Measurements from ENCODE around the gene IMPACT. TPM values are rescaled to one million over a fixed set of nuclear protein-coding genes. Genes with fewer than 3 reads are reported as not detected.
A peak's percentile ranks its signal among the peaks of the same experiment; 100 is the strongest.

Gene IMPACT
- total RNA-seq, 1 experiment from 2014 or later = 88.3 TPM

DNA sequence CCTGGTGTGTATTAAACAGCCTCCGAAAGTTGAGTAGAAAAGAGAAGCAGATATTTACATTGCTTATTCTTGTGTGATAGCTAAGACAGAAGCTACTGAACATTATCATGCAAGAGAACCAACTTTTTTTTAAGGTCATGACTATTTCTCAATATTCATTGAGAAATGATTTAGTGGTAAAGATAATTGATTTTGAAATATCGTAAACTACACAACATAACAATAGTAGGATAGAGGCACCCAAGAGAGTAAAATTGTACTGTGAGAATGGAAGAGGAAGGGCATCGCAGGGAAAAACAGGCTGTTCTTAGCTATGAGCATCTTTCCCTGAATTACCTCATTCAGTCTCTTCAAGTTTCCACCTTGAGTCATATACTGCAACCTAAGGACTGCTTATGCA, 59.2 kb downstream of the IMPACT start:
- H3K4me3 Mint-ChIP-seq (ENCODE audit: unreplicated experiment) = no peak overlapping the region
- BruUV-seq (replicated peaks) = no TSS peak
- no peaks in the 10 kb centered on the region for H3K36me3 Mint-ChIP-seq (ENCODE audit: insufficient read depth, unreplicated experiment)
- no peaks in the 10 kb centered on the region for H3K27me3 Mint-ChIP-seq (ENCODE audit: insufficient read depth, unreplicated experiment)
- no peak overlapping the region for H3K27ac Mint-ChIP-seq (ENCODE audit: low read depth, unreplicated experiment)
- ChIA-PET POLR2A (interaction anchor here (1.2 kb wide), 1 partner anchor 124 kb away, joined by 3 read pairs; no protein-coding TSS in a partner anchor), CTCF (interaction anchor here (0.5 to 15.4 kb wide), 17 partner anchors 12 to 1368 kb away, joined by 3 to 285 read pairs (median 4); partner anchors contain the start of gene HRH4)
- intact Hi-C loops (cut with micrococcal nuclease) = loop anchor here (5.0 to 10.0 kb wide), 2 partner anchors 38 to 109 kb away; no protein-coding TSS in a partner anchor
- H3K4me1 Mint-ChIP-seq (ENCODE audit: insufficient read depth, unreplicated experiment) = peaks cover 9% of the 10 kb centered on the region
- H3K9me3 Mint-ChIP-seq (ENCODE audit: unreplicated experiment) = no peaks in the 10 kb centered on the region
- no peak for DNase-seq (ENCODE audit: unreplicated experiment)
- TF ChIP-seq, protein P1, sequence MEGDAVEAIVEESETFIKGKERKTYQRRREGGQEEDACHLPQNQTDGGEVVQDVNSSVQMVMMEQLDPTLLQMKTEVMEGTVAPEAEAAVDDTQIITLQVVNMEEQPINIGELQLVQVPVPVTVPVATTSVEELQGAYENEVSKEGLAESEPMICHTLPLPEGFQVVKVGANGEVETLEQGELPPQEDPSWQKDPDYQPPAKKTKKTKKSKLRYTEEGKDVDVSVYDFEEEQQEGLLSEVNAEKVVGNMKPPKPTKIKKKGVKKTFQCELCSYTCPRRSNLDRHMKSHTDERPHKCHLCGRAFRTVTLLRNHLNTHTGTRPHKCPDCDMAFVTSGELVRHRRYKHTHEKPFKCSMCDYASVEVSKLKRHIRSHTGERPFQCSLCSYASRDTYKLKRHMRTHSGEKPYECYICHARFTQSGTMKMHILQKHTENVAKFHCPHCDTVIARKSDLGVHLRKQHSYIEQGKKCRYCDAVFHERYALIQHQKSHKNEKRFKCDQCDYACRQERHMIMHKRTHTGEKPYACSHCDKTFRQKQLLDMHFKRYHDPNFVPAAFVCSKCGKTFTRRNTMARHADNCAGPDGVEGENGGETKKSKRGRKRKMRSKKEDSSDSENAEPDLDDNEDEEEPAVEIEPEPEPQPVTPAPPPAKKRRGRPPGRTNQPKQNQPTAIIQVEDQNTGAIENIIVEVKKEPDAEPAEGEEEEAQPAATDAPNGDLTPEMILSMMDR (IDR thresholded peaks at IDR 0.05; ENCODE audit: unreplicated experiment) = no peak

DNA sequence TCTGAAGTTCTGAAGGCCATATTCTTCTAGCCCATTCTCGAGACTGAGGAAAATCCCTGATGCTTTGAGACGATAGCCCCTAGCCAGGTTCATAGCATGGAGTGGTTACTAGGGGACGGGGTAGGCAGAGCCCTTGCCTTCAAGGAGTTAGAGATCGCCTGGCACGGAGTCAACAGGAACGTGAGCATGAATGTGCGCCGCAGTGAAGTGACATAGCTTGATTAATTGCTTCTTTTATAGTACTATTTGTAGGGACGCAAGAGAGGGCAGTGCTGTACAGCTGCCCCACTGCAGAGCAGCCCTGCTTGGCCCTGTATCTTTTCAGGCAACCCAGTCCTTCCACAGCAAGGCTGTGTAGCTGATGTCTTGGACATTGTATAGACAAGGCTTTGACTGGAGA, 60.2 kb downstream of the IMPACT start:
- TF ChIP-seq, protein P1 (IDR thresholded peaks at IDR 0.05; ENCODE audit: unreplicated experiment) = no peak
- ChIA-PET CTCF (interaction anchor here (0.6 to 15.4 kb wide), 21 partner anchors 12 to 524 kb away, joined by 3 to 285 read pairs (median 5); partner anchors contain the start of genes HRH4 and OSBPL1A), POLR2A (no interaction called here)
- no TSS peak for BruUV-seq (replicated peaks)
- no peaks in the 10 kb centered on the region for H3K9me3 Mint-ChIP-seq (ENCODE audit: unreplicated experiment)
- H3K36me3 Mint-ChIP-seq (ENCODE audit: insufficient read depth, unreplicated experiment) = no peaks in the 10 kb centered on the region
- no peak for DNase-seq (ENCODE audit: unreplicated experiment)
- no peaks in the 10 kb centered on the region for H3K27me3 Mint-ChIP-seq (ENCODE audit: insufficient read depth, unreplicated experiment)
- H3K4me1 Mint-ChIP-seq (ENCODE audit: insufficient read depth, unreplicated experiment) = peaks cover 9% of the 10 kb centered on the region
- H3K27ac Mint-ChIP-seq (ENCODE audit: low read depth, unreplicated experiment) = no peak overlapping the region
- no peak overlapping the region for H3K4me3 Mint-ChIP-seq (ENCODE audit: unreplicated experiment)
- intact Hi-C loops (cut with micrococcal nuclease) = loop anchor here (1.0 to 10.0 kb wide), 4 partner anchors 39 to 240 kb away; no protein-coding TSS in a partner anchor

DNA sequence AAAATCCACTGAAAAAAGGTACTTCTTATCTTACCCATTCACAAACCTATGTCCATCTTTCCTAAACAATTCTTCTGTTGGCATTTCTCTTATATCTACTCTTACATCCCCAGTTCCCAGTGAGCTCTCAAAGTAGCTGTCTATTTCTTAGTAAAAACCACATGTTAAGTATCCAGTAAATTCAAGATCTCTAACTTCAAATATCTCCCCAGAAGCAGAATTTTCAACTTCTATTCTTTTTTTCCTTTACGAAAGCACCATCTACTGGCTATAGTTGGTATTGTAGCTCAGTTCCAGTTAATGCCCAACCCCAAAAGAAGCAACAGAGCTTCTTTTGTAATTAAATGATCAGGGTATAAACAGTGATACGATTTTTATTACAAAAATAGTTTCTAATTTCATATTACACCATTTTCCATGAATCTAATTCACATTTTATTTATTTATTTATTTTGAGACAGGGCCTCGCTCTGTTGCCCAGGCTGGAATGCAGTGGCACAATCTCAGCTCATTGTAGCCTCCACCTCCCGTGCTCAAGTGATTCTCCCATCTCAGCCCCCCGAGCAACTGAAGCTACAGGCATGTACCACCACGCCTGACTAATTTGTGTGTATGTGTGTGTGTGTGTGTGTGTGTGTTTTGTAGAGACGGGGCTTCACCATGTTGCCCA, 62.5 kb downstream of the IMPACT start:
- CTCF ChIA-PET = interaction anchor here (0.5 to 15.4 kb wide), 71 partner anchors 8 to 1844 kb away, joined by 3 to 285 read pairs (median 4); partner anchors contain the start of genes HRH4, IMPACT and OSBPL1A
- no TSS peak for BruUV-seq (replicated peaks)
- H3K27me3 Mint-ChIP-seq (ENCODE audit: insufficient read depth, unreplicated experiment) = no peaks in the 10 kb centered on the region
- H3K4me3 Mint-ChIP-seq (ENCODE audit: unreplicated experiment) = no peak overlapping the region
- H3K4me1 Mint-ChIP-seq (ENCODE audit: insufficient read depth, unreplicated experiment) = peaks cover 9% of the 10 kb centered on the region
- TF ChIP-seq, protein P1 (IDR thresholded peaks at IDR 0.05; ENCODE audit: unreplicated experiment) = peak; percentile 59
- H3K27ac Mint-ChIP-seq (ENCODE audit: low read depth, unreplicated experiment) = no peak overlapping the region
- intact Hi-C loops (cut with micrococcal nuclease) = loop anchor here (2.0 to 10.0 kb wide), 3 partner anchors 42 to 218 kb away; no protein-coding TSS in a partner anchor
- POLR2A ChIA-PET = interaction anchor here (1.1 to 1.8 kb wide), 3 partner anchors 36 to 276 kb away, joined by 3 to 5 read pairs (median 4); no protein-coding TSS in a partner anchor
- no peaks in the 10 kb centered on the region for H3K9me3 Mint-ChIP-seq (ENCODE audit: unreplicated experiment)
- DNase-seq (ENCODE audit: unreplicated experiment) = peak; percentile 52
- no peaks in the 10 kb centered on the region for H3K36me3 Mint-ChIP-seq (ENCODE audit: insufficient read depth, unreplicated experiment)

DNA sequence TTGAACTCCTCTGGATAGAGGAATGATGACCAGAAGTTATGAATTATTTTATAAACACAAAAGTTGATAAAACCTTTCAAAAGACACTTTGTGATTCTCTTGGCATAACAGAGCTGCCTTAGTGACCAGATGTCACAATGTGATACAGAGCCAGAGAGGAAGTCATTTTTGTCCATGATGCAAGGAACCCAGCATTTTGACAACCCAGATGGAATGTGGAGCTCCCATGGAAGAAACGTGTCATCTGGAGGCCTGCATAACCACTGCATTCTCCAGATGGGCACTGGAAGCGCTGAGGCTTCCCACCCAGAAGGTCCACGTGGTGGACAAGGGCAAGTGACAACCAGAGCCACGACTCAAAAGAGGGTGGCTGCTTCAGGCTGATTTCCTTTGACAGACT, 64.1 kb downstream of the IMPACT start:
- CTCF ChIA-PET = interaction anchor here (0.6 to 15.4 kb wide), 8 partner anchors 13 to 131 kb away, joined by 3 to 285 read pairs (median 5); no protein-coding TSS in a partner anchor

More for the DNA sequence above, 64.1 kb downstream of the IMPACT start:
- POLR2A ChIA-PET = interaction anchor here (1.2 kb wide), 1 partner anchor 46 kb away, joined by 3 read pairs; no protein-coding TSS in a partner anchor
- Mint-ChIP-seq H3K27me3 (ENCODE audit: insufficient read depth, unreplicated experiment) (no peaks in the 10 kb centered on the region), H3K27ac (ENCODE audit: low read depth, unreplicated experiment) (no peak overlapping the region), H3K9me3 (ENCODE audit: unreplicated experiment) (no peaks in the 10 kb centered on the region), H3K4me3 (ENCODE audit: unreplicated experiment) (no peak overlapping the region), H3K4me1 (ENCODE audit: insufficient read depth, unreplicated experiment) (peaks cover 9% of the 10 kb centered on the region), H3K36me3 (ENCODE audit: insufficient read depth, unreplicated experiment) (no peaks in the 10 kb centered on the region)
- DNase-seq (ENCODE audit: unreplicated experiment) = no peak
- intact Hi-C loops (cut with micrococcal nuclease) = no loop called here
- TF ChIP-seq, protein P1 (IDR thresholded peaks at IDR 0.05; ENCODE audit: unreplicated experiment) = no peak
- BruUV-seq (replicated peaks) = no TSS peak
